Ishikawa (cell line): Measurements from ENCODE around the gene EML1.
A peak's percentile ranks its signal among the peaks of the same experiment; 100 is the strongest.

Experiments
- CEBPB ChIP-seq: IDR thresholded peaks from 2 replicates; pipeline ENCODE4 v1.6.1; 2012
- CREB1 ChIP-seq: IDR thresholded peaks from 2 replicates; pipeline ENCODE4 v1.6.1; 2012; ENCODE audit warnings: low read depth
- EP300 ChIP-seq: IDR thresholded peaks from 2 replicates; pipeline ENCODE4 v1.6.1; 2012; ENCODE audit warnings: borderline replicate concordance
- FOXM1 ChIP-seq: IDR thresholded peaks from 2 replicates; pipeline ENCODE4 v1.6.1; 2012; ENCODE audit warnings: low read depth, borderline replicate concordance
- MAX ChIP-seq: IDR thresholded peaks from 2 replicates; pipeline ENCODE4 v1.6.1; 2012
- NFIC ChIP-seq: IDR thresholded peaks from 2 replicates; pipeline ENCODE4 v1.6.1; 2012
- RAD21 ChIP-seq: IDR thresholded peaks from 2 replicates; pipeline ENCODE4 v1.6.1; 2012; ENCODE audit warnings: low read depth
- REST ChIP-seq: IDR thresholded peaks from 2 replicates; pipeline ENCODE4 v1.6.1; 2012; ENCODE audit warnings: low read depth, mild to moderate bottlenecking
- TAF1 ChIP-seq: IDR thresholded peaks from 2 replicates; pipeline ENCODE4 v1.6.1; 2012; ENCODE audit warnings: low read depth, mild to moderate bottlenecking
- TCF12 ChIP-seq: IDR thresholded peaks from 2 replicates; pipeline ENCODE4 v1.6.1; 2012; ENCODE audit warnings: low read depth
- TEAD4 ChIP-seq: IDR thresholded peaks from 2 replicates; pipeline ENCODE4 v1.6.1; 2012
- USF1 ChIP-seq: IDR thresholded peaks from 2 replicates; pipeline ENCODE4 v1.6.1; 2012
- ZBTB7A ChIP-seq: IDR thresholded peaks from 2 replicates; pipeline ENCODE4 v1.6.1; 2012; ENCODE audit warnings: low read depth

The EML1 gene

GRCh38 chr14:99751539-99752485, 41.4 kb upstream of the EML1 start:
- TF ChIP-seq ZBTB7A (no peak), TEAD4 (no peak), REST (no peak), TAF1 (no peak)

- TF ChIP-seq NFIC: no peak
- 0 out of 2 replicates have a peak, but pooled peaks have one; percentile 36 for TF ChIP-seq ZBTB7A
- TF ChIP-seq USF1: no peak
- TF ChIP-seq REST: no peak
Measured at GRCh38 chr14:99752486-99753121, 40.6 kb upstream of the EML1 start.

- no peak for TF ChIP-seq FOXM1
- TF ChIP-seq NFIC: no peak
- no peak for TF ChIP-seq CEBPB
- TF ChIP-seq CREB1: no peak
- no peak for TF ChIP-seq TCF12
- TF ChIP-seq ZBTB7A: no peak
- TF ChIP-seq EP300: no peak
Measured at GRCh38 chr14:99753225-99754140, 39.7 kb upstream of the EML1 start.

- TF ChIP-seq TCF12: no peak
- no peak; the same call in 1 of the 2 replicates for TF ChIP-seq EP300
Measured at GRCh38 chr14:99754141-99755067, 38.8 kb upstream of the EML1 start.

GRCh38 chr14:99755068-99755405, 38.2 kb upstream of the EML1 start:
- TF ChIP-seq ZBTB7A (no peak), EP300 (no peak), FOXM1 (no peak), RAD21 (no peak), TAF1 (no peak)

GRCh38 chr14:99755629-99756603, 37.3 kb upstream of the EML1 start:
- TF ChIP-seq EP300 (peak; percentile 38; the same call in 1 of the 2 replicates), MAX (peak; percentile 38; the same call in 1 of the 2 replicates), TAF1 (no peak), NFIC (peak; percentile 94), ZBTB7A (peak; percentile 77), TCF12 (peak; percentile 50; the same call in 1 of the 2 replicates), TEAD4 (no peak)
